HCT116 (cell line): Measurements from ENCODE around the gene PABPC3.
A peak's percentile ranks its signal among the peaks of the same experiment; 100 is the strongest.

Source experiments
- CEBPB ChIP-seq: IDR thresholded peaks from 2 replicates; pipeline ENCODE4 v1.6.1; 2012; ENCODE audit warnings: low read depth
- CTCF ChIP-seq, 3 experiments: fragments of 200-600 bp in 1 of 3; sonication (generic) in 1 of 3; IDR thresholded peaks in 2 of 3; conservative IDR thresholded peaks in 1 of 3; 2 replicates each; pipeline ENCODE4 v1.5.1; 2012 to 2017; ENCODE audit warnings: low read depth in 2 of 3, low read length in 2 of 3, antibody characterized with exemption in 1 of 3, borderline replicate concordance in 1 of 3, control low read depth in 1 of 3, mild to moderate bottlenecking in 1 of 3, mixed read lengths in 1 of 3, mixed run types in 1 of 3, moderate library complexity in 1 of 3; ENCODE audit not compliant: insufficient read depth in 1 of 3
- EZH2 ChIP-seq: fragments of 200-600 bp; sonication (generic); IDR thresholded peaks from 2 replicates; pipeline ENCODE4 v1.6.1; 2017; ENCODE audit warnings: antibody characterized with exemption, mixed run types
- MAX ChIP-seq: IDR thresholded peaks from 2 replicates; pipeline ENCODE4 v1.6.1; 2012
- POLR2A ChIP-seq: IDR thresholded peaks from 2 replicates; pipeline ENCODE4 v1.7.0; 2011; ENCODE audit warnings: borderline replicate concordance; ENCODE audit not compliant: insufficient read depth, insufficient read length; ENCODE audit errors: extremely low read depth
- POLR2AphosphoS5 ChIP-seq: IDR thresholded peaks from 2 replicates; pipeline ENCODE4 v1.6.1; 2011; ENCODE audit warnings: mild to moderate bottlenecking, low read depth, low read length, moderate library complexity
- REST ChIP-seq: IDR thresholded peaks from 2 replicates; pipeline ENCODE4 v1.6.1; 2012; ENCODE audit warnings: low read depth
- SIN3A ChIP-seq: IDR thresholded peaks from 2 replicates; pipeline ENCODE4 v1.6.1; 2012; ENCODE audit warnings: low read depth
- SP1 ChIP-seq: IDR thresholded peaks from 2 replicates; pipeline ENCODE4 v1.6.1; 2012; ENCODE audit warnings: low read depth
- YY1 ChIP-seq: IDR thresholded peaks from 2 replicates; pipeline ENCODE4 v1.6.1; 2011; ENCODE audit warnings: low read length, low read depth, moderate library complexity, mild to moderate bottlenecking; ENCODE audit not compliant: insufficient replicate concordance; ENCODE audit errors: extremely low read depth

- TF ChIP-seq CTCF (IDR thresholded peaks at IDR 0.05 in 2 of 3, conservative IDR thresholded peaks at IDR 0.05 in 1 of 3; ENCODE audit: borderline replicate concordance in 1 of 3, insufficient read depth in 1 of 3, low read depth in 2 of 3, low read length in 2 of 3) (peak in 2 of 3 experiments; percentile 37 to 39; a peak in 3 of 6 replicates), YY1 (no peak), POLR2AphosphoS5 (no peak), SIN3A (no peak), SP1 (no peak), CEBPB (no peak), POLR2A (no peak), MAX (no peak), REST (no peak), EZH2 (no peak)
These were observed 33.5 kb upstream of the PABPC3 start for GRCh38 chr13:25062479-25062878.
